Heart right ventricle (tissue), 16 donors: Measurements from ENCODE around the gene KPTN. TPM values are rescaled to one million over a fixed set of nuclear protein-coding genes. Genes with fewer than 3 reads are reported as not detected.

ENCODE experiments used
- ATAC-seq, 8 donors: fragments of 200-7000 bp; cut with Tn5 transposase; one replicate each; pipeline ENCODE4 v1.9.1; 2020; ENCODE audit warnings: mild to moderate bottlenecking in 8 of 8, moderate library complexity in 8 of 8, moderate number of reproducible peaks in 1 of 8
- DNase-seq, 2 donors: peaks; one replicate each; pipeline ENCODE4 v3.0.0-alpha.2; 2020
- H3K27ac ChIP-seq, 10 donors: fragments of 200-600 bp; sonication (generic) in 2 of 10; one replicate each; pipeline versions ENCODE4 v1.5.0 to v1.8.0; 2020 to 2022; ENCODE audit warnings: mild to moderate bottlenecking in 3 of 10
- H3K27me3 ChIP-seq, 7 donors: fragments of 200-600 bp; one replicate each; pipeline ENCODE4 v1.8.0; 2021 to 2022; ENCODE audit warnings: mild to moderate bottlenecking in 2 of 7
- H3K36me3 ChIP-seq, 9 donors: fragments of 200-600 bp; sonication (generic) in 1 of 9; one replicate each; pipeline versions ENCODE4 v1.5.0 to v1.8.0; 2020 to 2022; ENCODE audit warnings: mild to moderate bottlenecking in 2 of 9
- H3K4me1 ChIP-seq, 9 donors: fragments of 200-600 bp; sonication (generic) in 1 of 9; one replicate each; pipeline versions ENCODE4 v1.5.0 to v1.8.0; 2020 to 2022; ENCODE audit warnings: mild to moderate bottlenecking in 4 of 9
- H3K4me3 ChIP-seq, 10 donors: fragments of 200-600 bp; sonication (generic) in 2 of 10; one replicate each; pipeline versions ENCODE4 v1.5.0 to v1.8.0; 2020 to 2022; ENCODE audit warnings: mild to moderate bottlenecking in 7 of 10, moderate library complexity in 2 of 10
- H3K9me3 ChIP-seq, 11 donors: fragments of 200-600 bp in 10 of 11; sonication (generic) in 2 of 11; one replicate each; pipeline versions ENCODE4 v1.5.0 to v1.8.0; 2013 to 2022; ENCODE audit warnings: mild to moderate bottlenecking in 2 of 11, control low read depth in 1 of 11, moderate library complexity in 1 of 11
- CTCF ChIP-seq, 9 donors: fragments of 200-600 bp; sonication (generic) in 2 of 9; IDR thresholded peaks; one replicate each; pipeline versions ENCODE4 v1.5.0 to v1.8.0; 2021 to 2022; ENCODE audit warnings: antibody characterized with exemption in 9 of 9, mild to moderate bottlenecking in 5 of 9, moderate library complexity in 1 of 9
- WGBS, 2 donors: extraction: QIAGEN DNeasy Blood & Tissue Kit; methylation state at CpG; one replicate each; pipeline ENCODE4 v1.1.7; 2013; ENCODE audit warnings: inconsistent platforms in 1 of 2; 5-methylcytosine and 5-hydroxymethylcytosine counted together
- intact Hi-C, 10 donors: fragments of 100-400 bp; cut with DNase I; formaldehyde crosslinking; loops; one replicate each; pipeline versions ENCODE4 v1.11.1 to v1.14.2; 2022
- polyA plus RNA-seq, 2 donors: library from polyadenylated mRNA; stranded (reverse); fragments of 200-250 nt; gene quantifications; one replicate each; pipeline ENCODE4 v1.2.3, GENCODE V29; 2013
- total RNA-seq, 10 donors: library from RNA; stranded (reverse); fragmentation: NEBNext Ultra II Directional in 3 of 10; extraction: Animal tissue kit (Norgen Biotek cat#: 25700) in 3 of 10; gene quantifications; one replicate each; pipeline versions ENCODE4 v1.2.1 to v1.2.4, GENCODE V29; 2021 to 2023
- donor health status: Arrhythmogenic right ventricular cardiomyopathy.
- donor health status: ischemic (EF 13 %, LVEDD 7.1; RV severe dilation, severe dysfunction).
- donor health status: healthy with polysubstance abuse.
- donor health status: DM: no; HTN: yes; CAD: no.
- donor health status: DM: no; HTN: no; CAD: no.
- donor health status: ischemic (EF 25% LVEDD 6.9; RV normal size, moderate dysfunction).
- donor health status: ischemic (EF 25% LVEDD 5.7; RV mildly dilated, moderate dysfunction).
- donor health status: healthy.
- donor health status: DM: yes; HTN: yes; CAD: no.
- donor health status: Ischemic cardiomyopathy.
- donor health status: ischemic (EF 35%, LVEDD 5.7; RV mildly dilated, moderate dysfunction).
- donor health status: nonischemic (EF 11% LVEDD 7.7; RV severe dilation, severe dysfunction).
- donor health status: DM: yes; HTN: yes; CAD: no.
- donor health status: PGD.
- donor health status: ischemic (EF 29% LVEDD 5.4; RV normal size, mild dysfunction).
- donor health status: nonischemic (EF 23%, LVEDD 6.1; RV moderate dilation, normal function).

KPTN gene
- total and polyA plus RNA-seq, 12 donors, result 4.0 to 35.6 (median 9.0) TPM

- intact Hi-C loops, result no loop called here
Measured at GRCh38 chr19:47493378-47494210, 9.6 kb upstream of the KPTN start.

GRCh38 chr19:47492571-47493377 is 8.8 kb upstream of the KPTN start:
- peak overlapping the region in 5 of 10 donors; percentile 39 to 71 (median 56) for H3K27ac ChIP-seq
- H3K9me3 ChIP-seq, result no peaks in the 10 kb centered on the region
- WGBS, 2 donors, result 76% methylated on average over 22 to 23 of the region's 23 CpGs
- no peak overlapping the region for H3K4me3 ChIP-seq
- ATAC-seq (peak in 3 of 8 donors; percentile 2 to 24 (median 4)), DNase-seq (no peak)
- H3K36me3 ChIP-seq, result peaks cover 0 to 93% (median 26%) of the 10 kb centered on the region in 9 donors
- TF ChIP-seq CTCF (IDR thresholded peaks at IDR 0.05), result no peak
- intact Hi-C loops, result no loop called here
- peaks cover 0 to 58% (median 28%) of the 10 kb centered on the region in 9 donors for H3K4me1 ChIP-seq
- no peaks in the 10 kb centered on the region for H3K27me3 ChIP-seq

More at GRCh38 chr19:47493378-47494210, 9.6 kb upstream of the KPTN start:
- Histone ChIP-seq H3K27me3 (no peaks in the 10 kb centered on the region), H3K27ac (peak overlapping the region in 7 of 10 donors; percentile 5 to 71 (median 55)), H3K4me3 (no peak overlapping the region), H3K4me1 (peaks cover 0 to 66% (median 36%) of the 10 kb centered on the region in 9 donors), H3K9me3 (no peaks in the 10 kb centered on the region), H3K36me3 (peaks cover 0 to 93% (median 27%) of the 10 kb centered on the region in 9 donors)
- 68 to 72% methylated on average over 18 of the region's 18 CpGs for WGBS, 2 donors
- ATAC-seq (peak; percentile 36 to 81 (median 68)), DNase-seq (peak in 1 of 2 donors; percentile 56)
- TF ChIP-seq CTCF (IDR thresholded peaks at IDR 0.05), result no peak

GRCh38 chr19:47492137-47492533 is 8.1 kb upstream of the KPTN start:
- H3K4me3 ChIP-seq, result no peak overlapping the region
- TF ChIP-seq CTCF (IDR thresholded peaks at IDR 0.05), result no peak
- peak in 1 of 8 donors; percentile 10 for ATAC-seq
- 90 to 91% methylated on average over 14 of the region's 14 CpGs for WGBS, 2 donors
- H3K4me1 ChIP-seq, result peaks cover 0 to 51% (median 25%) of the 10 kb centered on the region in 9 donors
- H3K27me3 ChIP-seq, result no peaks in the 10 kb centered on the region
- intact Hi-C loops, result no loop called here
- peak overlapping the region in 1 of 10 donors; percentile 39 for H3K27ac ChIP-seq
- no peaks in the 10 kb centered on the region for H3K9me3 ChIP-seq
- peaks cover 0 to 93% (median 22%) of the 10 kb centered on the region in 9 donors for H3K36me3 ChIP-seq
- DNase-seq, result no peak
